Central memory CD4-positive, alpha-beta T cell (primary cell): ENCODE measurements around the gene TOMM34.
A peak's percentile ranks its signal among the peaks of the same experiment; 100 is the strongest.

Experiments used
- DNase-seq: peaks from one replicate; pipeline ENCODE4 v3.0.0; 2022

TOMM34 gene

GRCh38 chr20:44962483-44962882, 2.3 kb upstream of the TOMM34 start:
- no peak for DNase-seq

GRCh38 chr20:44961870-44962267, 1.7 kb upstream of the TOMM34 start:
- no peak for DNase-seq

DNA sequence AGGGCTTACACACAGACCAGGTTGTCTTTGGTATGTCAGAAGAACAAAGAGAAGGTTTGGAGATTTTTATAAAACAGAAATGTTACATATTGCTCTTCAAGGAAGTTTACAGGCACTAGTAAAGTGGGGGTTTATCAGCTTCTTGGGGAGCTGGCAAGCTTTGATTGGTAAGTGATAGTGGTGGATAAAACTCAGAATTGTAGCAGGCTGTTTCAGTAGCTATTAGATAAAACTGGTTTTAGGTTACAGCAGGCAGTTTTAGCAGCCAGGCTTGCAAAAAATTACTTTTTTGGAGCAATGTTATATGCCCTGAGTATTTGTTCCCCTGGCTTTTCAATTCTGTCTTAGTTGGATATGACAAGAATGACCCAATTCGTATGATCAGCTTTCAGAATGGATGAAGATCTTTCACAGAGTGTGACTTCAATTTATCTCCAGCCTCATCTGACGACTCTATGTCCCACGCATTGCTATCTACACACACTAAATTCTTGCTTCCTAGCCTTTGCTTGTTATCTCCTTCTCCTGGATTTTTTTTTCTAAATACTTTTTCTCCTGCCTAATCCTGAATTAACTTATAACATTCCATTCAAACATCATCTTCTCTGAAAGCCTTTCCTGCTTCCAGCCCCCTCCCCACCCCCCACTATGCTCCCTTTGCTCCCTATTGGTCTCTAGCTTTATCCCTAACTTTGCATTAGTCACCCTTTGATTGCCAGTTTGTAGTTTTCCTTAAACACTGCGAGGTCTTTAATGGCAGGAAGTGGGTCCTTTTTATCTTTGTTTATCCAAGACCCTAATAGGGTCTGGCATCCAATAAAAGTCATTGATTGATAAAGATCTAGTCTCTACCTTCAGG, 1.0 kb upstream of the TOMM34 start:
- DNase-seq = no peak

DNA sequence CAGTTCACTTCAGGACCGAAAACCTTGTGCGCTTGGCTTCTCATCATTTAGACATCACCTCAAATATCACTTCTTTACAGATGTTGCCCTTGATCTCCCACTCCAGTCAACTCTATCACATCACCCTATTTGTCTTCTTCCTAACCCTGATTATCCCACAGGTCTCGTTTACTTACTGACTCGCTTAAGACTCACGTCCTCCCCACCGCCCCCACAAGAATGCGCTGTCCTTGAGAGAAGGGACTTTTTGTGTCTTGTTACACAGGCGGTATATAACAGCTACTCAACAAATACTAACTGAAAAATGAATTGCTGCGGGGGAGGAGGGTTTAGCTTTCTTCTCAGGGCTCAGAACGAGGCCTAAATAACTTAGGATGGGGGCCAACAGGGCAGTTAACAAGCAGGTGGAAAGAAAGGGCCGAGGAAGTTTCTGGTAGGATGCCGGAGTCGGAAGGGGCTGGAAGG, 527 bp downstream of the TOMM34 start:
- DNase-seq = peak; percentile 45

GRCh38 chr20:44959082-44959637, 1.0 kb downstream of the TOMM34 start:
- DNase-seq = no peak

- DNase-seq = no peak
Measured at GRCh38 chr20:44958276-44958675, 1.9 kb downstream of the TOMM34 start.

GRCh38 chr20:44956410-44956809, 3.8 kb downstream of the TOMM34 start:
- DNase-seq = no peak

DNA sequence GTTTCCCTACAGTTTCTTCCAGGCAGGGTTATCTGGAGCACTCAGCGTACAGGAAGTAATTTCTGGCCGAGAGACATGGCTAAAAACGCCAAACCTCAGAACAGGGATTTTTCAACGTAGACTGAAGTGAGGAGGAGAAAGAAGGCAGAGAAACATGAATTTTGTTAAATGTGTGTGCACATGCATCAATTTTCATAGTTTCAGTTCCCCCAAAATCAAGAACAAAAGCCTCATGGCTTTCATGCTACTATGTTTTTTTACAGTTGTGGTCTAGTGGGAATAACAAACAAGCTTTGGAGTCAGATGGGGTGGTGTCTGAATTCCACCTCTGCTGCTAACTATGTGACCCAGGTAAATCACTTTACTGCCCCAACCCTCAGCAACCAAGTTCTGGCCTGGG, 4.9 kb downstream of the TOMM34 start:
- DNase-seq = no peak

- no peak for DNase-seq
Measured at GRCh38 chr20:44954211-44954610, 6.0 kb downstream of the TOMM34 start.

DNA sequence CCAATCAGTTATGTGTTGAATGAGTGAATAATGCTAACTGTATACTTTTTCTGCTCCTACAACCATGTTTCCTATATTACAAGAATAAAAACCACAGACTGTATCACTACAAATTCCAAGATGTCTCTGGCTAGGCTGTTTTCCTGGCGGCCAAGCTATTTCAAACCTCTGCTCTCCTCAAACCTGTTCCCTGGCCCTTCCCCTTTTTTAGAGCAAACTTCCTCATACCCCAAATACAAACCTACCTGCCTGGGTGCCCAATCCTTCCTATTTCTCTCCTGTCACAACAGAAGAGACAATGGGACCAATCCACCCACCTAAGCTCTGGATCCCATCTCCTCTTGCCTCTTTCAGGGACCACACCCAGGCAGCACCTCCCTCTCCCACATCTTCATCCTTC, 7.5 kb downstream of the TOMM34 start:
- no peak for DNase-seq

DNA sequence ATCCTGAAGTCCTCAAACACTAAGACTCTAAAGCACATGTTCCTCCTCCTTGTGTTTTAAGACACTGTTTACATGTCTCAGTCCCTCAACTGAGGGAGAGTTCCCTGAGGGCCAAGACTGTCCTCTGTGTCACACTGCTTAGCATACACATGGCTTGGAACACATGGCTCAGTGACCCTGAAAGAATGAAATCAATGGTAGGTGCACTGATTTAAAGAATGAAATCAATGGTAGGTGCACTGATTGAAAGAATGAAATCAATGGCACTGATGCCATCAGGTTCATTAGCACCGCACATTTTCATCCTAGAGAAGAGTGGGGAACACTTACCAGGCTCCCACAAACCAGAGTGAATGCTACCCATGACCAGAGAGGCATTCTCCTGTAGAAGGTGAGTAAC, 9.8 kb downstream of the TOMM34 start:
- DNase-seq = no peak

GRCh38 chr20:44948513-44948912, 11.7 kb downstream of the TOMM34 start:
- DNase-seq = no peak

DNA sequence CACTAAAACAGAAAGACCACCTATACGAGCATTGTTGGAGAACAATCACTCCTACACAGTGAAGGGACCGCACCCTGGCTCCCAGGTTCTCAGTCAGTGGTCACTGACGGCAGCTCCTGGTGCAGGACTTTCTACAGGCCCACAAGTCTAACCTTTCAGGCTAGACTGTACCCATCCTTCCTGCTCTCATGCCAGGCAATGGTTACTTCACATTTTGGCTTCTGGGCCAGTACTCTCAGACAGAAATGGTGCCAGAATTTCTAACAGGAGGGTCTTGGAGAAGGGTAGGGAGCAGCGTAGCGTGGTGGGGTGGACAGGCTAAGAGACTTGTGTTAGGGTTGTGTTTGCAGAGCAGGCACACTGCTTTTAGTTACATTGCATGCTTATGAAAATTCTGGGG, 12.1 kb downstream of the TOMM34 start:
- no peak for DNase-seq

DNA sequence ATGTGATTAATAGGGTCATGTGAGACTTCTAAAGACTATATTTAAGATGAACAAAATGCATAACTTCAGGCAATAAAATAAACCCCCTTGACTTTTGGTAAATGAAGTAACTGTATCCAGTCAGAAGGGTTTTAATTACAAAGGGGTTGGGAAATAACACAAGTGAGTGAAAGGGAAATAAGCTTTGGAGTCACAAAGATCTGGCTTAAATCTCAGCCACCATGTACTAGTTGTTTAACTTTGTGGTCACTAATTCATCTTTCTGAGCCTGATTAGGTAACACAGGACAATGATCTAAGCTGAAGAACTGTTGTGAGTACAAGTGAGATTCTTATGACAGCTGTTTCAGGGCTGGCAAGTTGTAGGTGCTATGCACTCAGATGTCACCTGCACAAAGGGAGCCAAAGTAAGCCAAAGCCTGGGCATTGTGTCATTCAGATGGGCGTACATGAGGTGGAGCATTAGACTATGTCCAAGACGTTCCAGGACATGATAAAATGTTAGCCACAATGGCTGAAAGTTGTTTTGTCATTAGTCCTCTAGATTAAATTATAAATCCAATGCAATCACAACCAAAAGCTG, 13.8 kb downstream of the TOMM34 start:
- DNase-seq = no peak

- DNase-seq = no peak
Measured at GRCh38 chr20:44945261-44945660, 14.9 kb downstream of the TOMM34 start.

DNA sequence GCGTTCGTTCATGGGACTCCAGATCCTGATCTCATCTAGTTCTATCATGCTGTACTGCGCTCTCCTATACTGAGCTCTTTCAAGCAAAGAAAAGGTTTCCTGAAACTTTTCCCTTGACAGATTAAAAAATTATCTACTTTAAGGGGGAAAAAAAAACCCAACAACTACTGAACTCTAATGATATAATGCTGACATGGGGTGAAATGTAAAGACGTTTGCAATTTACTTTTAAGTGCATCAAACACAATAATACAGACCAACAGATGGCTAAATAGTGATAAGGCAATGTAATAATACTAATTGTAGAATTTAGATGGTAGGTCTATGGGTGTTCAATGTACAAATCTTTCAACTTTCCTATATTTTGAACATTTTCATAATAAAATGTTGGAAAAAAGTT, 16.4 kb downstream of the TOMM34 start:
- no peak for DNase-seq

DNA sequence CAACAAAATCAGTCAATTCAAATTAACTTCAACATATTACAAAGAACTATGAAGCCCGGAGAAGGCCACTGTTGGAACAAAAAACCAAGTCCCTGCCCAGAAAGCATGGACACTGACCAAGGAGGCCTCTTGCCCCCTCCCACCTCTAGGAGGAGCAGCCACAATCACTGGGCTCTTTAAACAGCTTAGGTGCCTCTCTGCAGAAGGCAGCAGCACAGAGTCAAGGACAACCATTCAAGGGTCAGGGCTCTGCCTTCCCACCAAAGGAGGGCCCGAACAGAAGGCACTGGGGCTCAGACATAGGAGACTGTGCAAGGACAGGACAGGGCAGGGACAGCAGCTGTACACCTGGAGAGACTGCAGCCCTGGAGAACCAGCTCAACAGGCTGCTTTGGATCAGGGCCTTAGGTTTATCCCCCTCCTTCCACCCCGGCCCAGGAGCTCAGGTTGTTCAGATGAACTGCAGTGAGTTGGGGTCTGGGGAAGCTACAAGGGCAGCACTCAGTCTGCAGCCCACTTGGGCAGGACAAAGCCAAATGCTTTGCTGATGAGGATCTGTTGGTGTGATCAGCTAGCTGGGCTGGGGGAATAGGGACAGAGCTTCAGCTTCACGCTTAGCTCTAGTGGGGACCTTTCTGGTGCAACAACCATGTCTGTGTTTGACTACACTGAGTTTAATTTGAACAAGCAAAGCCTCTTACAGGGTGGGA, 17.8 kb downstream of the TOMM34 start:
- no peak for DNase-seq

GRCh38 chr20:44941120-44941691, 19.0 kb downstream of the TOMM34 start:
- no peak for DNase-seq

DNA sequence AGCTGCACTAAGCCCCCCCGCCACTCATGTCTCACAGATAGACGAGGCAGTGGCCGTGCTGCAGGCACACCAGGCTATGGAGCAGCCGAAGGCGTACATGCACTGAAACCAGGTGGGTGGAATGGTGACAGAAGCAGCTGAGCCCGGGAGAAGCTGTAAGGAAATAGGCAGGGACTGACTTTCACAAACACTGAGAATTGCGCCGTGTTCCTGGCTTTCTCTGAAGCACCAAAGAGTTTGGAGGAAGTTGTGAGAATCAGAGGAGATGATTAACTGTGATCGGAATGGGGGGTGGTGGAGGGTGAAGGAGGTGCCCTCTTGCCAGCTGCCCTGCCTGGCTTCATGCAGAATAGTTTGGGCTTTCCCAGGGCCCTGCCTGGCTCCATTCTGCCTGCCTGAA, 21.6 kb downstream of the TOMM34 start:
- DNase-seq = no peak

DNA sequence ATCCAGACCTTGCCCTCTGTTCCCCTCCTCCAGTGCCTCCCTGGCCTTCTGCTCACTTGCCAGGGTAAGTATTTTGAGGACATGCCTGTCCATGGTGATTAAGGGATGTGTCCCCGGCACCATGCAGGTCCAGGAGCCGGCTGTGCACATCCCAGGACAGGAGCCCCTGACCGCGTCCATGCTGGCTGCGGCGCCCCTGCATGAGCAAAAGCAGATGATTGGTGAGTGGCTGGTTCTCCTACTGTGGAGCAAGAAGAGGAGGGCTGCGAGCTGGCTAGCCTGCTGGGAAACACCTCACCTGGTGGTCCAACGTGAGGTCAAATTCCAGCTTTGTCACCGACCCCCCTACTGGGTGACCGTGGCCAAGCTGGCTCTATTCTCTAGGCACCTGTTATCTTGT, 23.7 kb downstream of the TOMM34 start:
- no peak for DNase-seq

DNA sequence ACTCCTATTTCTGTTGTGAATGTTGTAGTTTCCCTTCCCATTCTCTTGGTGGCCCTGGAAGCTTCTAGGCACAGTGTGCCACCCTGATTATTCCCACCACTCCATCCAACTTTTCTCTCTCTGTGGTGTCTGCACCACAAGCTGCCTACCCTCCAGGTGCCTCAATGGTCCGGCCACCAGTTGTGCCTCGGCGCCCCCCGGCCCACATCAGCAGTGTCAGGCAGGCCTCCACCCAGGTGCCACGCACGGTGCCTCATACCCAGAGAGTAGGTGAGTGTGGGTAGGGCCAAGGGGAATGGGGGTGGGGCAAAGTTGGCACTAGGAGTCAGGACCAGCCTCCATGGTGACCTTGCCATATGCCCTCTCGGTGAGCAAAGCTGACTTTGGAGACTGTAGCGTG, 27.3 kb downstream of the TOMM34 start:
- no peak for DNase-seq

GRCh38 chr20:44931911-44932310, 28.3 kb downstream of the TOMM34 start:
- no peak for DNase-seq

DNA sequence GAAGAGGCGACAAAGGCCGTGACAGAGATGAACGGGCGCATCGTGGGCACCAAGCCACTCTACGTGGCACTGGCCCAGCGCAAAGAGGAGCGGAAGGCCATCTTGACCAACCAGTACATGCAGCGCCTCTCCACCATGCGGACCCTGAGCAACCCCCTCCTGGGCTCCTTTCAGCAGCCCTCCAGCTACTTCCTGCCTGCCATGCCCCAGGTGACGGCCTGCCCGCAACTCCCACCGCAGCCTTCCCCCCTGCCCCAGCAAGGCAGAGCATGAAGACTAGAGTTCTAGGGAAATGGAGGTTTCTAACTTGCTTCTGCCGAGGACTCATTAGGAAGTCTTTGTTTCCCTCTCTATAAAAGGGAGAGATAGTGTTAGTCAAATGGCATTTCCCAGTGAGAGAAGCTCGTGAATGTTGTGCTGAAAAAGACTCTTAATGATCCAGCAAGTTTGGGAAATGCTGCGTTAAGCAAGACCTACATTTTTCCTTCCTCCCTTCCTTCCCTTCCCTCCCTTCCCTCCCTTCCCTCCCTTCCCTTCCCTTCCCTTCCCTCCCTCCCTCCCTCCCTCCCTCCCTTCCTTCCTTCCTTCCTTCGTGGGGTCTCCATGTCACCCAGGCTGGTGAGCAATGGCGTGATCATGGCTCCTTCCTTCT, 29.6 kb downstream of the TOMM34 start:
- no peak for DNase-seq
